Activated T-helper 1 cell treated with Interleukin-2 at 50 U/mL for 16 hours (primary cell): ENCODE measurements around the gene CRMP1.

Experiments
- DNase-seq: peaks from one replicate; pipeline ENCODE4 v3.0.0-alpha.2; 2020; ENCODE audit warnings: low read depth

CRMP1 gene

GRCh38 chr4:5893004-5893580, at the start of gene CRMP1:
Gene CRMP1 (minus strand): TSS chr4:5893086. CDS start chr4:5892969, 117 bp downstream.
- DNase-seq: no peak

DNA sequence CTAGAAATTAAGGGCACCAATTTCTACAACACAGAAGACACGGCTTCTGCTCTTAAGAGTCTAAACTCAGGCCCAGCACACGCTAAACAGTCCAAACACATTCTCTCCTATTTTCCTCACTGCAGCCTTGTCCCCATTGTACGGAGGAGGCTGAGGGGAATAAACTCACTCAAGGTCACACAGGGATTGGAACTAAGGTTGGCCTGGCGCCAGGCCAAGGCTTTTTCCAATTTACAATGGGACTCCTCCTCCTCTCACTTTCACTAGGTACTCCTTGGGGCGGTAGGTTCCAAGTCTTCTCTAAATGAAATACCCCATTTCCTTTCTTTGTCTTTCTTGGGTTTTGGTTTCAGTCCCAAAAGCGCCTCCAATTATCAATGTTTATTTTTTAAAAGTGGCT, 48.7 kb upstream of the CRMP1 start:
- no peak for DNase-seq

- DNase-seq: no peak
Measured at GRCh38 chr4:5940470-5941203, 47.8 kb upstream of the CRMP1 start.

DNA sequence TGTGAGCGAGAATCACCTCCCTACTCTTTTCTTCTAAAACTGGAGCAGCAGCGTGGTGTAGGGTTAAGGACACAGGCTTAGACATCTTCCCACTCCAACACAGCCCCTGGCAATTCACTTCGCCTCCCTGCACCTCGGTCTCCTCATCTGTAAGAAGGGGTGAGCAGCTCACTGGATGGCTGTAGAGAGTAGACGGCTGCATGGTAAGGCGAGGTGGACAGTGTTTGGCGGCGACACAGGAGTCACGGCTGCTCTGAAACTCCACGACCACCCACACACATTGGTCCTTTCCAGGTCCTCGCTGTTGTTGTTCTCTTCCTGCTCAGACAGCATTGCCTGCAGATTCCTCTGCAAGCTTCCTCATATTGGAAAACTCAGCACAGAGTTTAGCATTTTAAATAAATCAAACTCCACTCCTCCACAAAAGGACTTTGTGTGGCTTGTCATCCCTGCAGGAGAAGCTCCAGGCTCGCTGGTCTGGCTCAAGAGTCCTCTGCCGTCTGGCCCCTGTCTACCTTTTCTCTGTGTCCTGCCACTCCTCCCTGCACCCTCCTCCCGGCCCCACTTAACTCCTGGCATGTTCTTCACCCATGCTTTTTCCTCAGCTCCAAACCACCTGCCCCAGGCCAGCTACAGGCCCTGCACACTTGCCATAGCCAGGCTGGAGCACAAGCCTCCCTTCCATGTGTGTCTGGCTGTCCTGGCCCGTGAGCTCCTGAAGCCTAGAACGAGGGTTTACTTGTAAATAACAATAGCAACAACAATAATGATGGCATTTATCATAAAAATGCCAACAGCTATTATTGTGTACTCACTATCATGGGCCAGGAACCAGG, 41.3 kb upstream of the CRMP1 start:
- no peak for DNase-seq

- DNase-seq: no peak
Measured at GRCh38 chr4:5933116-5933515, 40.2 kb upstream of the CRMP1 start.

DNA sequence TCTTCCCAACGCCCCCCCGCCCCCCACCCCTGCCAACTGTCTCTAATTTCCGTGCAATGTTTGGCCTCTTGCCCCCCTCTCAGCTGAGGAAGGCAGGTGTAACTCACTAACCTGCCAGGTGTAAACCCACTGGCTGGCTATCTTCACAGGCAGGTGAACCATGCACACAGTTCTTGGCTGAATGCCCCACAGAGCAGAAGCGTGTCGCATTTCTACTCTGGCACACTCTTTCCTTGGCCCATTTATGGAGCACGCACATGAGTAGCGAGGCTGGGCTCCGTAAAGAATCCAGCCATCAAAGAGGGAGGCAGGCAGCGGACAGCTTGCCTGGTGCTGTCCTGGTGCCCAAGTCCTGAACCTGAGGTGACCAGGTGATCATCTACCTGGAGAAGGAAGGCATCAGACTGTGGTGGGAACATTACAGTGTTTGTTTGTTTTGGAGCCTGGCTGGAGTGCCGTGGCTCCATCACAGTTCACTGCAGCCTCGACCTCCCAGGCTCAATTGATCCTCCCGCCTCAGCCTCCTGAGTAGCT, 39.2 kb upstream of the CRMP1 start:
- no peak for DNase-seq

GRCh38 chr4:5931526-5931925, 38.6 kb upstream of the CRMP1 start:
- DNase-seq: no peak

- no peak for DNase-seq
Measured at GRCh38 chr4:5930876-5931275, 38.0 kb upstream of the CRMP1 start.

DNA sequence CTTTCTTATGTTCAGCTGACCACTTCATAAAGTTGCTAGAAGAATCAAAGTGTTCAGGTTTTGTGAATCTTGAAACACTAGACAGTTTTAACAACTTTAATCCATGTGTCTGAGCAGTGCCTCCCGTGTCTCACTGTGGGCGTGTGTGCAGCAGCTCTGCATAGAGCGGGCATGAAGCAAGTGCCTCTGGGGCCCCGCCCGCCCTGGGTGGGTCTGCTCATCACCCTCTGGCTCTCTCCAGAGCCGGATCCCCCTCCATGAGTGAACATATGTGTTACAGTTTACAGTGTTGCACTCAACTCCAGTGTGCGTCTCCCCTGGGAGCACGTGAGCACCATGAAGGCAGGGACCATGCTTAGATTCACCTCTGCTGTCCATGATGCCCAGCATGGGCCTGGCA, 37.6 kb upstream of the CRMP1 start:
- no peak for DNase-seq

DNA sequence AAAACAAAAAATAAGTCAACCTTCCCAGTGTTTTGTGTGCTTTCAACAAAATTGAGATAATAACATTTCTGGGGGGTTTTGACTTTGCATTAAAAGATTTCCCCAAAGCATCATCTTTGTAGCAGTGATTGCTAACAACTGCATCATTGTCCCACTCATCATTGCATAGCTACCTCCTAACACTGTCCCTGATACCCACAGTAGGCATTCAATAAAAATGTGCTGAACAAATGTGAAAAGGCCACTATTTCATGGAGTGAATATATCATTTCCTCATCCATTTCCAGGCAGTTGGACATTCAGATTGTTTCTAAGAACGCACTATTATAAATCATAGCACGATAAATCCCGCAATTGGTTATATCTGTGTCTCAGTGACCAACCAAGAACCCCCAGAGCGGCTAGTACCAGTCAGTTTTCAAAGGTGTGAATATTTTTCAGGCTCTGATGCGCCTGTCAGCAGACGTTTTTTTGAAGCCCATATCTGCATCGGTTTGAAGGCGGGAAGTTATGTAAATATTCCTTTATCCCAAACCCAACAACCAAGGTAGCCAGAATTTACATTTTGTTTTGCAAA, 36.0 kb upstream of the CRMP1 start:
- no peak for DNase-seq

GRCh38 chr4:5928274-5928673, 35.4 kb upstream of the CRMP1 start:
- no peak for DNase-seq

- no peak for DNase-seq
Measured at GRCh38 chr4:5927747-5928146, 34.9 kb upstream of the CRMP1 start.

GRCh38 chr4:5927116-5927515, 34.2 kb upstream of the CRMP1 start:
- no peak for DNase-seq

GRCh38 chr4:5926598-5926997, 33.7 kb upstream of the CRMP1 start:
- no peak for DNase-seq

DNA sequence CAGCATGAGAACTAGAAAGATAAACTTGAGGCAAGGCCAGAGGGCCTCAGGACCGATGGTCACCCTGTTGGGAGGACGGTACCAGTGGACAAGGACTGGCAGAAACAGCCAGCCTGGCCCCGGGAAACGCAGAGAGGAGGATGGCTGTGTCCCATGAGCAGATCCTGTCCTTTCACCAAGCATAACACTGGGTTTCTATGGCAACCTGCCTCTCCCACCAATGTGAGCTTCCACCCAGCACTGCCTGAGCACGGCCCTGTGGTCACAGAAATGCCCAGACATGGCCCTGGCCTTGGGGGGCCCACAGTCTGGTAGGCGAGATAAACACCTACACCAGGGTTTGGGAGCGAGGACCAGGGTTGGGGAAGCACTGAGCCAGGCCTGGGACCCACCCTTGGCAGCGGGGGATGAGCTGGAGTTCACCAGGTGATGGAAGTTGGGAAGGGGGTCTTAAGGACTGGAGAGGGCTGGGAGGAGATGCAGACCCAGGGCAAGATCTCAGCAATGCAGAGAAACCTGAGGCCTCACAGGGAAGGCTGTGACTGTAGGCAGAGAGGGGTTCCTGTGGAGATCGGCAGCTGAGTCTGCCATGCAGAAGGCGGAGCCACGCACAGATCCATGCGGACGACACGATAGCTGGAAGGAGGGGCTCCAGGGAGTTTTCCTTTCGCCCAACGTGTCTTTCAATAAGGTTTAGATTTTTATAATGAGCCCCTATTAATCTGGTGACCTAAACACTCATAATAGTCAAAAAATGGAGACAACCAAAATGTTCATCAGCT, 32.7 kb upstream of the CRMP1 start:
- no peak for DNase-seq

GRCh38 chr4:5924461-5925125, 31.7 kb upstream of the CRMP1 start:
- DNase-seq: no peak

DNA sequence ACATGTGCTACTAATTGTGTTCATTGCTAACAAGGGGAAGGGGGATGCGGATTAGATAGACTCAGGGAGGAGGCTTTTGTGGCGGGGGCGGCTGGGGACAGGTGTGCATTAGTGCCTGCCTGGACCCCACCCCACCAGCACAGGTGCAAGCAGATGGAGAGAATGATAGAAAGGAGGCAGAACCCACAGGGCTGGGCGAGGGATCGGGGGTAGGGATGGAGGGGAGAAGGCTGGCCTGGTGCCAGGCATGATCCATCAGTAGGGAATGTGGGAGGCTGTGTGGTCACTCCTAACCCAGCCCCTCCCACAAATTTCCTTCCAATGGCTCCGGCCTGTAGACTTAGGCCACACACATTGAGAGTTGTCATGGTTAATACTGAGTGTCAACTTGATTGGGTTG, 30.5 kb upstream of the CRMP1 start:
- no peak for DNase-seq

DNA sequence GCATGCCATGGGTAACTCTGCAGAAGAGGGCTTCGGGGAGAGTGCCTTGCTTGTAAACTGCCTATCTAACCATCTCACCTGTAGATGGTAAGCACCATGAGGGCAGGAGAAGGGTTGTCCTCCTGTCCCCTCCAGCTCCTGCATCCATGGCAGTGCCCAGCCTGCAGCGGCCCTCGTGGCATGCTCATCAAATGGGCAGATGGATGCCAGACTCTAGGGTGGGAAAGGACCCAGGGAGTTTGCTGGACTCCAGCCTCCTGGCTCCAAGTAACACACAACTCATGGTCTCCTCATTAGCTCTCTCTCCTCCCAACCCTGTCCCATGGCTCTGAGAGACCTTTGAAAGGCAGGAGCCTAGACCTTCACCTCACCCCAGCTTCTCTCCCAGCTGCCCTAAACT, 29.7 kb upstream of the CRMP1 start:
- no peak for DNase-seq

DNA sequence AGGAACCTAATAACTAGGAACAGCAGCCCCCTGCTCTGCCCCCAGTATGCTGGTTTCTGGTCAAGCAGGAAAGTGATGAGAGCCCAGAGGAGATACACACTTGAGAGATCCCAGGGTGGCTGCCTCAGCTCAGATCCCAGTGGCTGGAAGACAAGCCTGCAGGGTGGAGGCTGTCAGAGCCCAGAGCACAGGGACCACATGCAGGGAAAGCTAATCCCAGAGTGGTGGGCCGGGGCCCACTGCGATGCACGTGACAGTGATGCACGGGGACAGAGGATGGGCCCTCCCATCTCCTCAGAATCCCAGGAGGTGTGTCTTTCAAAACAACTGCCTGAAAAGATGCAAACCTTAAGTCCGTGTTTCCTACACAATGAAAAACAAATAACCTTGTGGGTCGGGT, 29.1 kb upstream of the CRMP1 start:
- DNase-seq: no peak

- DNase-seq: no peak
Measured at GRCh38 chr4:5921101-5921980, 28.5 kb upstream of the CRMP1 start.
